Measurements from ENCODE around the gene CCBE1. TPM values are rescaled to one million over a fixed set of nuclear protein-coding genes. Genes with fewer than 3 reads are reported as not detected.

The CCBE1 gene
- total RNA-seq, 1 donor from 2014 or later: 1.2 TPM

GRCh38 chr18:59696311-59697235, 650 bp downstream of the CCBE1 start:
- H3K36me3 Mint-ChIP-seq (ENCODE audit: low read depth, unreplicated experiment): no peaks in the 10 kb centered on the region
- no peak for TF ChIP-seq CTCF (IDR thresholded peaks at IDR 0.05; ENCODE audit: unreplicated experiment)
- no peaks in the 10 kb centered on the region for H3K9me3 Mint-ChIP-seq (ENCODE audit: unreplicated experiment)
- DNase-seq (ENCODE audit: low spot score): peak; percentile 22
- H3K27ac Mint-ChIP-seq (ENCODE audit: unreplicated experiment): no peak overlapping the region
- H3K27me3 Mint-ChIP-seq (ENCODE audit: unreplicated experiment): peaks cover 9% of the 10 kb centered on the region
- peak overlapping the region; percentile 11 for H3K4me3 Mint-ChIP-seq (ENCODE audit: unreplicated experiment)
- peaks cover 9% of the 10 kb centered on the region for H3K4me1 Mint-ChIP-seq (ENCODE audit: unreplicated experiment)

GRCh38 chr18:59695551-59695950, 1.7 kb downstream of the CCBE1 start:
- H3K4me1 Mint-ChIP-seq (ENCODE audit: unreplicated experiment): peaks cover 9% of the 10 kb centered on the region
- DNase-seq (ENCODE audit: low spot score): no peak
- H3K36me3 Mint-ChIP-seq (ENCODE audit: low read depth, unreplicated experiment): no peaks in the 10 kb centered on the region
- H3K4me3 Mint-ChIP-seq (ENCODE audit: unreplicated experiment): no peak overlapping the region
- TF ChIP-seq CTCF (IDR thresholded peaks at IDR 0.05; ENCODE audit: unreplicated experiment): no peak
- H3K27me3 Mint-ChIP-seq (ENCODE audit: unreplicated experiment): peaks cover 6% of the 10 kb centered on the region
- no peak overlapping the region for H3K27ac Mint-ChIP-seq (ENCODE audit: unreplicated experiment)
- no peaks in the 10 kb centered on the region for H3K9me3 Mint-ChIP-seq (ENCODE audit: unreplicated experiment)

GRCh38 chr18:59694824-59695223, 2.4 kb downstream of the CCBE1 start:
- Mint-ChIP-seq H3K27me3 (ENCODE audit: unreplicated experiment) (peaks cover 6% of the 10 kb centered on the region), H3K9me3 (ENCODE audit: unreplicated experiment) (no peaks in the 10 kb centered on the region), H3K4me1 (ENCODE audit: unreplicated experiment) (peaks cover 9% of the 10 kb centered on the region), H3K4me3 (ENCODE audit: unreplicated experiment) (no peak overlapping the region), H3K36me3 (ENCODE audit: low read depth, unreplicated experiment) (no peaks in the 10 kb centered on the region), H3K27ac (ENCODE audit: unreplicated experiment) (no peak overlapping the region)
- no peak for TF ChIP-seq CTCF (IDR thresholded peaks at IDR 0.05; ENCODE audit: unreplicated experiment)
- DNase-seq (ENCODE audit: low spot score): no peak

GRCh38 chr18:59691996-59692395, 5.2 kb downstream of the CCBE1 start:
- no peaks in the 10 kb centered on the region for H3K36me3 Mint-ChIP-seq (ENCODE audit: low read depth, unreplicated experiment)
- no peak overlapping the region for H3K27ac Mint-ChIP-seq (ENCODE audit: unreplicated experiment)
- no peak overlapping the region for H3K4me3 Mint-ChIP-seq (ENCODE audit: unreplicated experiment)
- TF ChIP-seq CTCF (IDR thresholded peaks at IDR 0.05; ENCODE audit: unreplicated experiment): no peak
- peaks cover 6% of the 10 kb centered on the region for H3K27me3 Mint-ChIP-seq (ENCODE audit: unreplicated experiment)
- DNase-seq (ENCODE audit: low spot score): no peak
- H3K9me3 Mint-ChIP-seq (ENCODE audit: unreplicated experiment): no peaks in the 10 kb centered on the region
- H3K4me1 Mint-ChIP-seq (ENCODE audit: unreplicated experiment): peaks cover 6% of the 10 kb centered on the region

GRCh38 chr18:59690996-59691395, 6.2 kb downstream of the CCBE1 start:
- no peak for DNase-seq (ENCODE audit: low spot score)
- H3K27ac Mint-ChIP-seq (ENCODE audit: unreplicated experiment): no peak overlapping the region
- TF ChIP-seq CTCF (IDR thresholded peaks at IDR 0.05; ENCODE audit: unreplicated experiment): no peak
- no peak overlapping the region for H3K4me3 Mint-ChIP-seq (ENCODE audit: unreplicated experiment)
- H3K36me3 Mint-ChIP-seq (ENCODE audit: low read depth, unreplicated experiment): no peaks in the 10 kb centered on the region
- peaks cover 4% of the 10 kb centered on the region for H3K27me3 Mint-ChIP-seq (ENCODE audit: unreplicated experiment)
- H3K9me3 Mint-ChIP-seq (ENCODE audit: unreplicated experiment): no peaks in the 10 kb centered on the region
- peaks cover 1% of the 10 kb centered on the region for H3K4me1 Mint-ChIP-seq (ENCODE audit: unreplicated experiment)
